Measurements from ENCODE around the gene AUH.
A peak's percentile ranks its signal among the peaks of the same experiment; 100 is the strongest.

The AUH gene

DNA sequence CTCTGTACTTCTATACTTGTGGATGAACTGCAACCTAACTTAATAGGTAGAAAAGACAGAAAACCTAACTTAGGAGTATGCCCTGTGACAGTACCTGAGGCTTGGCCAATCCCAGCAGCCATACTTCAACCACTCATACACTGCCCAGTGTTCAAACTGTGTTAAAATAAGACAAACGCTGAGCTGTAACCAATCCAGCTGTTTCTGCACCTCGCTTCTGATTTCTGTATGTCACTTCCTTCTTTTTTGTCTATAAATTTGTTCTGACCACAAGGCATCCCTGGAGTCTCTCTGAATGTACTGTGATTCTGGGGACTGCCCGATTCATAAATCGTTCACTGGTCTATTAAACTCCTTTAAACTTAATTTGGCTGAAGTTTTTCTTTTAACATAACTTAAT lies 41.4 kb downstream of the AUH start:
- no peak for DNase-seq (ENCODE audit: low read depth in 1 of 2, low spot score in 1 of 2)
- in situ Hi-C loops (cut with HindIII; ENCODE audit: low pct_unique_long_range_greater_than_20kb, low sequenced_read_pairs) = no loop called here

DNA sequence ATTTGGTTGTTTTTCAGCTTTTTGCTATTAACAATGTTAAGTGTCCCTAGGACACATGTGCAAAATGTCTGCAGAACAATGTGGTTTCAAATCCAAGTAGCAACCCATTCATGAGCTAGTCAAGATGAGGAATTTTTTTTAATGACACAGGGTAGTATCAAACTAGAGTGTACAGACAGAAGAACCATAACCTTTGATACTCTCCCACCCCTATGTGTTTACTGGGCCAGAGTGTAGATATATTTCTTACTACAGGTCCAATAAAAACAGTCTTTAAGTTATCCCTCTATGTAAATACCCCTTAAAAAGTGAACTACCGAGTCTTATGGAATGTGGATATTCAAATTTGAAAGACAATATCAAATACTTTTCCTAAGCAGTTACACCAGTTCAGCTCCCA lies 45.6 kb downstream of the AUH start:
- TF ChIP-seq JUND (IDR thresholded peaks at IDR 0.05; ENCODE audit: low read depth) = no peak
- DNase-seq (ENCODE audit: low read depth in 1 of 2, low spot score in 1 of 2) = no peak
- in situ Hi-C loops (cut with HindIII; ENCODE audit: low pct_unique_long_range_greater_than_20kb, low sequenced_read_pairs) = no loop called here

More for the DNA sequence above, 41.4 kb downstream of the AUH start:
- TF ChIP-seq JUND (IDR thresholded peaks at IDR 0.05; ENCODE audit: low read depth) = no peak

DNA sequence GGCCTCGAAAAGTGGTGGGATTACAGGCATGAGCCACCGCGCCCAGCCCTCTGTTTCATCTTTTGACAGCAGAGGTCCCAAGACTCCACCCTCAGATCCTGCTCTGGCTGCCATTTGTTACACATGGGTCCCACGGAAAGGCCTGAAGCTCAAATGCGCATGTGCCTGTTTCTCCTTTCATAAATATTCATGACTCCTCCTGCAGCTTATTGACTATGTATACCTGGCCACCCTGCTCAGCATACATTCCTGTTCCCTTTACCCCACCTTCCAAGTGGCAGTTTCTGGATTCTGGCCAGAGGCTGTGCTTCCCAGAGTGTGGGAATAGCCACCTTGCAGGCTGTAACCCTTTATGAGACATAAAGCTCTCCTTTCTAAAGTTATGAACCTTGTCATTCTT lies 46.5 kb downstream of the AUH start:
- in situ Hi-C loops (cut with HindIII; ENCODE audit: low pct_unique_long_range_greater_than_20kb, low sequenced_read_pairs) = no loop called here
- peak in 1 of 2 experiments; percentile 63 for DNase-seq (ENCODE audit: low read depth in 1 of 2, low spot score in 1 of 2)
- no peak for TF ChIP-seq JUND (IDR thresholded peaks at IDR 0.05; ENCODE audit: low read depth)

DNA sequence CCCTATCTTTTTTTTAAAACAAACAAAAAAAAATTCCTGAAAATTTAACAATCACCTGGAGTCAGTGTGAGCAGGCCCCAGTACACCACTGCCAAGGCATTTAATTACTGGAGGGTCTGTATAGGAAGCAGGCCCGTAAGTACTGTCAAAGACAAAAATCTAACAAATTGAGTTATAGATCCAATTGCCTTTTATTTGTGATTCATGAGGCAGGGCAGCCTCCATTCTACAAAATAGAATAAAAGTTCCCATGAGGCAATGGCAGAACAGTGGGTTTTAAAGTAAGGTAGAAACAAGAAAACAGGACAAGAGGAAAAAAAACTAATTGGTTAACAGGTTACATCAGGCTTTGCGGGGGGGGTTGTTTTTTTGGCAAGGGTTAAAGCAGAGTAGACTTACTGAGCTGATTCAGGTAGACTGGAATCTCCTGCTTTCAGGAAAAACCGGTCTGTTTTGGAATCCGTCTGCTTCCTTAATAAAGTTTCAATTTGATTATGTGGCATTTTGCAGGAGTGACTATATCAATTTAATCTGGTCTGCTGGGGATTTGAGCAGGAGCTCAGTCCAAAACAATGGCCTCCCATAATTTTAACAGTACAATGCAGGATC lies 48.9 kb downstream of the AUH start:
- DNase-seq (ENCODE audit: low read depth in 1 of 2, low spot score in 1 of 2) = peak; percentile 2 to 89

DNA sequence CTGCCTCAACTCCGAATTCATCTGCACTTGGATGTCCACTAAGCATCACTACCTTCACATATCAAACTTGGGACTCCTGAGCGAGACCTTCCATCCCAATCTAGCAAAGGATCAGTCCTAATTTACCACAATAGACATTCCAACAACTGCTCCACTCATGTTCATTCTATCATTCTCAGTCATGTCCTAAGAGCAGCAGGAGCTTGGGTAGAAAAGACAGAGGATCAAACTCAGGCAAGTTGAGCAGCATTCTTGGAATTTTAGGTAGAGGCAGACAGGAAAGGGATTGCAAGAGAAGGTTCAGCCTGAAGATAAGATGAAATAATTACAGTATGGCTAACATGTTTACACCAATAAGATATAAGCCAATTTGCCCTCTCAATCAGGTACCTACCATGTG lies 51.7 kb downstream of the AUH start:
- in situ Hi-C loops (cut with HindIII; ENCODE audit: low pct_unique_long_range_greater_than_20kb, low sequenced_read_pairs) = no loop called here
- no peak for TF ChIP-seq JUND (IDR thresholded peaks at IDR 0.05; ENCODE audit: low read depth)
- no peak for DNase-seq (ENCODE audit: low read depth in 1 of 2, low spot score in 1 of 2)

More for the DNA sequence above, 48.9 kb downstream of the AUH start:
- in situ Hi-C loops (cut with HindIII; ENCODE audit: low pct_unique_long_range_greater_than_20kb, low sequenced_read_pairs) = no loop called here
- 0 out of 2 replicates have a peak, but pooled peaks have one; percentile 25 for TF ChIP-seq JUND (IDR thresholded peaks at IDR 0.05; ENCODE audit: low read depth)

DNA sequence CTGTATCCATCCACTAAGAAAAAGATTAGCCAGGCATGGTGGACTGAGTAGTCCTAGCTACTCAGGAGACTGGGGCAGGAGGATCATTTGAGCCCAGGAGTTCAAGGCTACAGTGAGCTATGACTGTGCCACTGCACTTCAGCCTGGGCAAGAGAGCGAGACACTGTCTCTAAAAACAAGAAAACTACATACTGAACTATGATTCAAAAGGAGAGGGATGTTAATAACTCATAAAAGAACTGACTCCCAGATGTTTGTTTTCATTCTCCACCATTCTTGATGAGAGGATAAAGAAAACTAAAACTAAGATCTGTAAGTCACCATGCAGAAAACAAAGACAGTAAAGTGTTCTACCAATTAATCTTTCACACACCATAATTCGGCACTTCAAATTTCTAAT lies 53.5 kb downstream of the AUH start:
- no peak for TF ChIP-seq JUND (IDR thresholded peaks at IDR 0.05; ENCODE audit: low read depth)
- in situ Hi-C loops (cut with HindIII; ENCODE audit: low pct_unique_long_range_greater_than_20kb, low sequenced_read_pairs) = no loop called here
- DNase-seq (ENCODE audit: low read depth in 1 of 2, low spot score in 1 of 2) = no peak

DNA sequence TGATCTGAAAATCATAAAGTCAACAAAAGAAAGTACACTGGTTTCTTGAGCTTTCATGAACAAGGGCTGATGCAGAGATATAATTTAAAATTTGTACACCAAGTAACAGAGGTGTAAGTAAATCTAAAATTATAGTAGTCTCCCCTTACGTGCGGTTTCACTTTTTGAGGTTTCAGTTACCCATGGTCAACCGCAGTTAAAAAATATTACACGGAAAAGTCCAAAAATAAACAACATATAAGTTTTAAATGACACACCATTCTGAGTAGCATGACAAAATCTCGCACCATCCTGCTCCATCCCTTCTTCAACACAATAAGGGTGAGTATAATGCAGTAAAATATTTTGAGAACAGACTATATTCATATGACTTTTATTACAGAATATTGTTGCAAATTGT lies 54.4 kb downstream of the AUH start:
- in situ Hi-C loops (cut with HindIII; ENCODE audit: low pct_unique_long_range_greater_than_20kb, low sequenced_read_pairs) = no loop called here
- TF ChIP-seq JUND (IDR thresholded peaks at IDR 0.05; ENCODE audit: low read depth) = no peak
- no peak for DNase-seq (ENCODE audit: low read depth in 1 of 2, low spot score in 1 of 2)

DNA sequence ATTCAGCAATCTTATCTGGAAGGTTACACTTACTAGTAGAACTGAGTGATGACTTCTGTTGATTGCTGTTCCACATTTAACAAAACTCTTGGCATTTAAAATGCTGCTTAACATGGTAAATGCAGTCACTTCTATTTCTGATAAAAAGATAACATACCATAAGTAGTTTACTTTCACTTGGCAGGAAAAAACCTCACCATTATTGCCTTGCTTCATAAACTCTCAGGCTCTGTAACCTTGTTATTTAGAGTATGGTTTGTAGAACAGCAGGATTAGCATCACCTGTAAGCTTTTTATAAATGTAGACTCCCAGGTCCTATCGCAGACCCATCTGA lies 55.5 kb downstream of the AUH start:
- in situ Hi-C loops (cut with HindIII; ENCODE audit: low pct_unique_long_range_greater_than_20kb, low sequenced_read_pairs) = no loop called here
- DNase-seq (ENCODE audit: low read depth in 1 of 2, low spot score in 1 of 2) = peak in 1 of 2 experiments; percentile 15
- TF ChIP-seq JUND (IDR thresholded peaks at IDR 0.05; ENCODE audit: low read depth) = no peak

DNA sequence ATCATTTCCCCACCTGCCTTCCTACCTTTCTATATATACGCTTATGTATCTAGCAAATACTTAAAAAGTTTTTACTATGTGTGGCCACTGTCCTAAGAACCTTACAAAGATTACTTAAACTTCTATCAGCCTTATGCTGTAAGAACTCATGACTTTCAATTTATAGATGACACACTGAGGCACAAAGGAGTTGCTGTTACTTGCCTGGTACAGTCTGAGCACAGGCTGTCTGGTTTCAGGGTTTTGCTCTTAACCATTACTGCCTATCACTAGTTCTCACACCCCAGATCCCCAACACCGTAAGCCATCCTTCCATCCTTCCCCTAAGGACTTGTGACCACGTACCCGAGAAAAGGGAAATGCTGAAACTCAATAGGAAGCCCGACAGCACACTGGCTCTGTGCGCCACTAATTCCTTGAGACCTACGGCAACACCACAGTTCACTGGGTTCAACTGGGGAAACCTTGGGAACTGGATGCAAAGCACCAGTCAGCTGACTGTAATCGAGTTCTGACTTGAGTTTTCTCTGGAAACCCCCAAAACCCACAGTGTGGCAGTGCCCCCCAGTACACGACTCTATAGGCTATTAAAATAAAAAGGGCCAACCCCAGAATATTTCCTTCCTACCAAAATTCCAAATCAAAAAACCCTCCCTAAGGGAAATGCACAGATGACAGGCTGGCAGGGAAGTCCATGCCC lies 56.0 kb downstream of the AUH start:
- no peak for TF ChIP-seq JUND (IDR thresholded peaks at IDR 0.05; ENCODE audit: low read depth)
- in situ Hi-C loops (cut with HindIII; ENCODE audit: low pct_unique_long_range_greater_than_20kb, low sequenced_read_pairs) = no loop called here
- DNase-seq (ENCODE audit: low read depth in 1 of 2, low spot score in 1 of 2) = no peak

DNA sequence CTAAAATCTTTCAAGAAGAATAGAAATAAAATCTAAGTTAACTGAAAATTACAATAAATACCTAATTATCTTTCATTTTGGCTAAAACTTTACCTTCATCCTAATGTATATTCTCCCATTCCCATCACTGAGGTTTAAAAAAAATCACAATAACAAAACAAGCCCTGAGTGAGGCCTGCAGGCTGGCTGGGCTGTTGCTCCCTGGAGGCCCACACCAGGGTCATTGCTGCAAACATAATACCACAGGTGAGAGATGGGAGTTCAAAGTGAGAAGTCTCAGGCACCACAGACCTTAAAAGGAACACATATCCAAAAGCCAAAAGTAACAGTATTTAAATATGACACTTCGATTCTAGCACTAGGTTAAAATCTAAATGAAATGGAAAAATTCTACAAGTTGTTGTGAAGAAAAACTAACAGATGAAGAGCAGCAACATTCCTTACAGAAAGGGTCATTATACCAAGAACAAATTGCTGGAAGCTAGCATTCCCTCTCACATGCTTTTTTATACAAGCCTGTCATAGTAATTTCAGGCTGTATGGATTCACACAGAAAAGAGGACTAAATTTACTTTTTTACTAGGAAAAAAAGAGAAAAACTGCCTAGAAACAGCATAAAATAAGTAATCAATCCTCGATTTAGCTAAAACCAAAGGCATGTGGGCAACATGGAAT lies 57.8 kb downstream of the AUH start:
- in situ Hi-C loops (cut with HindIII; ENCODE audit: low pct_unique_long_range_greater_than_20kb, low sequenced_read_pairs) = no loop called here
- DNase-seq (ENCODE audit: low read depth in 1 of 2, low spot score in 1 of 2) = no peak
- no peak for TF ChIP-seq JUND (IDR thresholded peaks at IDR 0.05; ENCODE audit: low read depth)

DNA sequence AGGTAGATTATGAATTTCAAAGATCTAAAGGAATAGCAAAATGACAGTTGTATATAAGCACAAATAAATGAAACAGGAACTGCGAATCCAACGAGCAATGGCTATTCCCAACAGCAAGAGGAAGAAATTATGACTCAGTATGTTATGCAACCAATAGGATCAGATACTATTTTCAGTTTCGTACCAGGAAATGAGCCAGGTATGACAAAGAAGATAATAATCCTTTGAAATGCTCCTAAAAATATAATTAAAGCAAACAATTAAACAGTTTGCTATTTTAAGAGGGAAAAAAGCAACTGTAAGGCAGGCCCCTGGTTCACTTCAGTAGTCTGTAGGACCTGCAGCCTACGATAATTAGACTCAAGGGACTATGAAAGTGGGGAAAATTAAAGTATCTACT lies 58.9 kb downstream of the AUH start:
- no peak for TF ChIP-seq JUND (IDR thresholded peaks at IDR 0.05; ENCODE audit: low read depth)
- DNase-seq (ENCODE audit: low read depth in 1 of 2, low spot score in 1 of 2) = peak in 1 of 2 experiments; percentile 23
- in situ Hi-C loops (cut with HindIII; ENCODE audit: low pct_unique_long_range_greater_than_20kb, low sequenced_read_pairs) = no loop called here

DNA sequence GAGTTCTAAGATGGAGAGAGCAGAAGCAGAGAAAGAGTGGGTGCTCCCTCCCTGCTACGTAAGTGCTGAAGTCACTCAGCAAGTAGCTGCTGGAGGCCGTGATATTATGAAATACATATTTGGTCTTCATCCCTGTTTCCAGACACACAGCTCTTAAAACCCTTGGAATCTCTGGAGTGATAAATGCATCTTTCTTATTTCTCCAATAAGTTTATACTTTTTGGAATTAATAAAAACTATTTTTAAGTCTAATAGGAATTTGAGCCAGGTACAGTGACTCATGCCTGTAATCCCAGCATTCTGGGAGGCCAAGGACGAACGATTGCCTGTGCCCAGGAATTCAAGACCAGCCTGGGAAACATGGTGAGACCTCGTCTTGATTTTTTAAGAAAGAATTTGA lies 60.6 kb downstream of the AUH start:
- in situ Hi-C loops (cut with HindIII; ENCODE audit: low pct_unique_long_range_greater_than_20kb, low sequenced_read_pairs) = no loop called here

DNA sequence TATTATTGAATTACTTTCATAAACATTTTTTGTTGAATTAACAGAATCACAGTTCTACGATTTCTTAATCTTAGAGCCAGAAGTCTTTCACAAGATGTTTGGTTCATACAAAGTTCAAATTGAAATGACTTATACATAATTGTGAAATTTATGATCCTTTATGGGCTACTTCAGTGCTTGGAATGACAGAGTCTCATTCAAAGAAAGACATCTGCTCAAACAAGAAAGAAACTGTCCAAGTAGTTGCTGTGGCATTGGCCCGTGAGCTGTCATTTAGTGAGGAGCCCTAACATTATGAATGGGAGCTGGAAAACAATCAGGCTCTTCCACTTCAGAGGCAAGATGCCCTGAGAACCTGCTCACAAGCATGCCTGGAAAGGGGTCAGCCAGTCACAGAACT lies 63.4 kb downstream of the AUH start:
- no peak for DNase-seq (ENCODE audit: low read depth in 1 of 2, low spot score in 1 of 2)
- in situ Hi-C loops (cut with HindIII; ENCODE audit: low pct_unique_long_range_greater_than_20kb, low sequenced_read_pairs) = no loop called here
- TF ChIP-seq JUND (IDR thresholded peaks at IDR 0.05; ENCODE audit: low read depth) = no peak

More for the DNA sequence above, 60.6 kb downstream of the AUH start:
- no peak for DNase-seq (ENCODE audit: low read depth in 1 of 2, low spot score in 1 of 2)
- no peak for TF ChIP-seq JUND (IDR thresholded peaks at IDR 0.05; ENCODE audit: low read depth)
